Vein endothelial cell (primary cell): Measurements from ENCODE around the gene SUCLG2. TPM values are rescaled to one million over a fixed set of nuclear protein-coding genes. Genes with fewer than 3 reads are reported as not detected.

Experiments
- total RNA-seq: library from RNA; depleted of rRNA; stranded (reverse); fragments of >200 nt; gene quantifications from 2 replicates; pipeline ENCODE4 v1.2.3, GENCODE V29; 2012

SUCLG2 gene, protein sequence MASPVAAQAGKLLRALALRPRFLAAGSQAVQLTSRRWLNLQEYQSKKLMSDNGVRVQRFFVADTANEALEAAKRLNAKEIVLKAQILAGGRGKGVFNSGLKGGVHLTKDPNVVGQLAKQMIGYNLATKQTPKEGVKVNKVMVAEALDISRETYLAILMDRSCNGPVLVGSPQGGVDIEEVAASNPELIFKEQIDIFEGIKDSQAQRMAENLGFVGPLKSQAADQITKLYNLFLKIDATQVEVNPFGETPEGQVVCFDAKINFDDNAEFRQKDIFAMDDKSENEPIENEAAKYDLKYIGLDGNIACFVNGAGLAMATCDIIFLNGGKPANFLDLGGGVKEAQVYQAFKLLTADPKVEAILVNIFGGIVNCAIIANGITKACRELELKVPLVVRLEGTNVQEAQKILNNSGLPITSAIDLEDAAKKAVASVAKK
- total RNA-seq, result 34.0 and 35.8 TPM in 2 replicates

DNA sequence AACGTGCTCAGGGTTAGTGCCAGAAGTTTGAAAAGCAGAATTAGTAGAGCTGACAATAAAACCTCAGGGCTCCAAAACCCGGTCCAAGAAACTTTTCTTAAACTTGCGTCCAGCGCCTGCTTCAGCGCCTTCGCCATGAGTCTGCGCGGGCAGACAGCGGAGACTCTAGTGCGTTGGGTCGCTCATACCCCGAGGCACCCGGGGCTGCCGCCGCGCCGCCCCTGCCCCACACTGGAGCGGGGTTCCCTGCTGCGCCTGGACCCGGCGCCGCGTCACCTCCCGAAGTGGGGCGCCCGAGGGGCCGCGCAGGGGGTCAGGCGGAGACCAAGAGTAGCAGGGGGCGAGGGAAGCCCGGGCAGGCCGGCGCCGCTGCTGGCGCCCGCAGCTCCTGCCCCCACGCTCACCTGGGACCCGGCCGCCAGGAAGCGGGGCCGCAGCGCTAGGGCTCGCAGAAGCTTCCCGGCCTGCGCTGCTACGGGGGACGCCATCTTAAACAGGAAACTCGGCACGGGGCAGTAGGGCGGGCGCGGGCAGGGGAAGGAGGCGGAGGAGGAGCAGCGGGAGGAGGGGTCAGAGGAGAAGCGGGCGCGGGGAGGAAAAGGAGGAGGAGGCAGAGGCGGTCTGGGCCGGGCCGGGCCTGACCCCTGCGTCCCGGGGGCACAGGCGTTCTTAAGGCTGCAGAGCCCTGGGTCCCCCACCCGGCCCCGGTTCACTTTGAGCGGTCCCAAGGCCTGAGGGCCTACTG lies at the start of gene SUCLG2:
SUCLG2 (minus strand) TSS at position 514 of the 745 bp plus-strand sequence; CDS start at position 488, 26 bp downstream.

